ENCODE measurements around the gene ZNF284.
"Not testable (repeated sequence)": the region's sequence is repeated elsewhere in the genome, so short reads cannot be mapped to it uniquely, and the experiment has no call there.

The ZNF284 gene

GRCh38 chr19:44111910-44112463, 40.0 kb downstream of the ZNF284 start:
- DNase-seq: peak; percentile 34

- no peak for DNase-seq
Measured at GRCh38 chr19:44112802-44113137, 40.8 kb downstream of the ZNF284 start.

GRCh38 chr19:44113138-44113783, 41.3 kb downstream of the ZNF284 start, which contains the start of gene ZNF225:
Gene ZNF225 (plus strand): TSS chr19:44113399. CDS start chr19:44115828, 2,429 bp downstream.
- DNase-seq: peak; percentile 98

- DNase-seq: no peak
Measured at GRCh38 chr19:44113784-44114390, 41.9 kb downstream of the ZNF284 start.

GRCh38 chr19:44121162-44121561, 49.2 kb downstream of the ZNF284 start:
- DNase-seq: not testable (repeated sequence)

GRCh38 chr19:44131955-44132354, 60.0 kb downstream of the ZNF284 start:
- DNase-seq: no peak

All from suppressor macrophage treated with lipopolysaccharide for 4 hours (primary cell).